ENCODE results near the gene STARD13. TPM values are rescaled to one million over a fixed set of nuclear protein-coding genes. Genes with fewer than 3 reads are reported as not detected.

STARD13 gene
- total RNA-seq, 1 experiment from 2014 or later: 4.1 TPM

GRCh38 chr13:33287142-33287882 is 1.8 kb upstream of the STARD13 start (continued):
- TF ChIP-seq REST (IDR thresholded peaks at IDR 0.05; ENCODE audit: low read depth) (no peak), ATF3 (IDR thresholded peaks at IDR 0.05) (no peak), EZH2phosphoT487 (IDR thresholded peaks at IDR 0.05; ENCODE audit: borderline replicate concordance) (no peak)

DNA sequence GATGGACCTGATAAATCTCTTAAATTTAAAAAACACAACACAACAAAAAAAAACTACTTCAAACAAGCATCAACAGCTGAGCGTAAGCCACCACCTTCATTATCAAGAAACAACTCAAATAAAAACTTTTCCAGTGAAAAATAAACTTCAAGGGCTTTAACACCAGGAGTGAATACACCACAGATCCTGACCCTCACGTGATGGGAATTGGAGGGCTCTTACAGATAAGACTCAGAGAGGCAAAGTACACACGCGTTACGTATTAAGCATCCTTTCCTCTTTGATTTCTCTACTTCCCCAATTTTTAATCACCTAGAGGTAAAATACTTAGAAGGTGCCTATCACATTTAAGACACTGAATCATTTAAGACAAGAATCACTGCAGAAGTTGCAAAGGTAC is 573 bp upstream of the STARD13 start:
- Histone ChIP-seq H4K20me1 (ENCODE audit: insufficient read depth) (no peaks in the 10 kb centered on the region), H3K9me2 (ENCODE audit: insufficient read depth) (no peaks in the 10 kb centered on the region), H3K9ac (ENCODE audit: low read length) (peak overlapping the region; percentile 58), H3K4me3 (replicated peaks in 1 of 2; ENCODE audit: low read depth in 1 of 2, low read length in 2 of 2) (peak overlapping the region; percentile 59 to 64), H2AFZ (ENCODE audit: low read depth, low read length, poor library complexity, severe bottlenecking) (peak overlapping the region; percentile 82), H3K4me2 (ENCODE audit: low read length) (peak overlapping the region; percentile 89), H3K4me1 (ENCODE audit: control insufficient read depth in 1 of 2, insufficient read depth in 2 of 2, low read length in 2 of 2) (peaks cover 3 to 15% of the 10 kb centered on the region in 2 experiments; a peak in 3 of 4 replicates), H3K27ac (ENCODE audit: low read depth, low read length) (peak overlapping the region; percentile 42), H3K36me3 (ENCODE audit: control insufficient read depth in 1 of 2, insufficient read depth in 2 of 2, low read length in 2 of 2) (no peaks in the 10 kb centered on the region), H3K9me3 (ENCODE audit: control insufficient read depth in 1 of 2, insufficient read depth in 1 of 2, low read depth in 1 of 2, low read length in 2 of 2) (no peaks in the 10 kb centered on the region), H3K27me3 (ENCODE audit: insufficient read depth, low read length) (no peaks in the 10 kb centered on the region), H3K79me2 (ENCODE audit: insufficient read depth, low read length) (no peaks in the 10 kb centered on the region)
- RAD21 ChIA-PET (ENCODE audit: low non-redundant PET in 1 of 2, low total read pairs in 2 of 2, uncharacterized antibody in 2 of 2, unreplicated experiment in 2 of 2): interaction anchor here in 1 of 2 experiments (0.6 kb wide), 1 partner anchor 301 kb away, joined by 4 read pairs; no protein-coding TSS in a partner anchor
- CTCF ChIA-PET: no interaction called here
- BruUV-seq (replicated peaks): no TSS peak
- intact Hi-C loops (cut with micrococcal nuclease): no loop called here
- DNase-seq (ENCODE audit: low read depth, low spot score) (no peak), ATAC-seq (no peak)
- POLR2A ChIA-PET: no interaction called here
- TF ChIP-seq ELF1 (IDR thresholded peaks at IDR 0.05; ENCODE audit: borderline replicate concordance, low read depth) (no peak), SRF (IDR thresholded peaks at IDR 0.05; ENCODE audit: low read depth) (no peak), EZH2phosphoT487 (IDR thresholded peaks at IDR 0.05; ENCODE audit: borderline replicate concordance) (no peak), RAD21 (IDR thresholded peaks at IDR 0.05; ENCODE audit: low read depth) (no peak), POLR2AphosphoS5 (IDR thresholded peaks at IDR 0.05; ENCODE audit: low read depth, low read length) (no peak), EZH2 (IDR thresholded peaks at IDR 0.05) (no peak), FOSL1 (IDR thresholded peaks at IDR 0.05; ENCODE audit: low read depth) (no peak), CEBPB (IDR thresholded peaks at IDR 0.05; ENCODE audit: low read depth) (no peak), EGR1 (IDR thresholded peaks at IDR 0.05; ENCODE audit: low read depth) (no peak), REST (IDR thresholded peaks at IDR 0.05; ENCODE audit: low read depth) (no peak), ZNF274 (IDR thresholded peaks at IDR 0.05; ENCODE audit: low read depth, low read length) (no peak)
- TF ChIP-seq, protein P1, sequence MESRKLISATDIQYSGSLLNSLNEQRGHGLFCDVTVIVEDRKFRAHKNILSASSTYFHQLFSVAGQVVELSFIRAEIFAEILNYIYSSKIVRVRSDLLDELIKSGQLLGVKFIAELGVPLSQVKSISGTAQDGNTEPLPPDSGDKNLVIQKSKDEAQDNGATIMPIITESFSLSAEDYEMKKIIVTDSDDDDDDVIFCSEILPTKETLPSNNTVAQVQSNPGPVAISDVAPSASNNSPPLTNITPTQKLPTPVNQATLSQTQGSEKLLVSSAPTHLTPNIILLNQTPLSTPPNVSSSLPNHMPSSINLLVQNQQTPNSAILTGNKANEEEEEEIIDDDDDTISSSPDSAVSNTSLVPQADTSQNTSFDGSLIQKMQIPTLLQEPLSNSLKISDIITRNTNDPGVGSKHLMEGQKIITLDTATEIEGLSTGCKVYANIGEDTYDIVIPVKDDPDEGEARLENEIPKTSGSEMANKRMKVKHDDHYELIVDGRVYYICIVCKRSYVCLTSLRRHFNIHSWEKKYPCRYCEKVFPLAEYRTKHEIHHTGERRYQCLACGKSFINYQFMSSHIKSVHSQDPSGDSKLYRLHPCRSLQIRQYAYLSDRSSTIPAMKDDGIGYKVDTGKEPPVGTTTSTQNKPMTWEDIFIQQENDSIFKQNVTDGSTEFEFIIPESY (IDR thresholded peaks at IDR 0.05; ENCODE audit: extremely low read depth, insufficient replicate concordance, low read length): no peak
